Large intestine (tissue), 3 donors: ENCODE measurements around the gene SLC26A8. TPM values are rescaled to one million over a fixed set of nuclear protein-coding genes. Genes with fewer than 3 reads are reported as not detected.
A peak's percentile ranks its signal among the peaks of the same experiment; 100 is the strongest.

ENCODE experiments used
- DNase-seq, 2 donors: peaks; one replicate each; pipeline versions ENCODE4 v3.0.0 to v3.0.0-alpha.2; 2013
- H3K27ac ChIP-seq: one replicate; pipeline ENCODE4 v1.5.1; 2013; ENCODE audit warnings: low read length
- H3K27me3 ChIP-seq: 2 replicates; pipeline ENCODE4 v1.6.1; 2013; ENCODE audit warnings: low read length; ENCODE audit not compliant: control insufficient read depth, insufficient read depth
- H3K36me3 ChIP-seq: 2 replicates; pipeline ENCODE4 v1.6.1; 2013; ENCODE audit warnings: low read length; ENCODE audit not compliant: control insufficient read depth, insufficient read depth
- H3K4me1 ChIP-seq: one replicate; pipeline ENCODE4 v1.6.1; 2013; ENCODE audit warnings: low read length; ENCODE audit not compliant: control insufficient read depth, insufficient read depth
- H3K4me3 ChIP-seq: one replicate; pipeline ENCODE4 v1.5.1; 2013; ENCODE audit warnings: low read length
- H3K9me3 ChIP-seq: one replicate; pipeline ENCODE4 v1.6.1; 2013; ENCODE audit warnings: mild to moderate bottlenecking, low read depth, low read length, moderate library complexity; ENCODE audit not compliant: control insufficient read depth
- WGBS: methylation state at CpG from one replicate; pipeline ENCODE4 v1.1.5; 2013; ENCODE audit warnings: low lambda C conversion rate; ENCODE audit not compliant: insufficient coverage; 5-methylcytosine and 5-hydroxymethylcytosine counted together
- polyA plus RNA-seq: library from polyadenylated mRNA; unstranded; fragments of 120-200 nt; gene quantifications from one replicate; pipeline ENCODE4 v1.2.1, GENCODE V29; 2013

The SLC26A8 gene
- polyA plus RNA-seq, 1 donor, result 0.24 TPM

GRCh38 chr6:35973670-35974222, 50.7 kb downstream of the SLC26A8 start:
- 79% methylated on average over 4 of the region's 9 CpGs for WGBS
- Histone ChIP-seq H3K36me3 (no peaks in the 10 kb centered on the region), H3K4me1 (peaks cover 10% of the 10 kb centered on the region), H3K27me3 (no peaks in the 10 kb centered on the region), H3K27ac (peak overlapping the region; percentile 76), H3K9me3 (no peaks in the 10 kb centered on the region), H3K4me3 (no peak overlapping the region)
- peak; percentile 86 to 92 for DNase-seq

- Histone ChIP-seq H3K9me3 (no peaks in the 10 kb centered on the region), H3K27me3 (no peaks in the 10 kb centered on the region), H3K27ac (peak overlapping the region; percentile 63), H3K4me3 (no peak overlapping the region), H3K4me1 (peaks cover 13% of the 10 kb centered on the region), H3K36me3 (no peaks in the 10 kb centered on the region)
- WGBS, result 82% methylated on average over 3 of the region's 7 CpGs
- DNase-seq, result no peak
Observed at GRCh38 chr6:35972471-35973367, 51.7 kb downstream of the SLC26A8 start.

DNA sequence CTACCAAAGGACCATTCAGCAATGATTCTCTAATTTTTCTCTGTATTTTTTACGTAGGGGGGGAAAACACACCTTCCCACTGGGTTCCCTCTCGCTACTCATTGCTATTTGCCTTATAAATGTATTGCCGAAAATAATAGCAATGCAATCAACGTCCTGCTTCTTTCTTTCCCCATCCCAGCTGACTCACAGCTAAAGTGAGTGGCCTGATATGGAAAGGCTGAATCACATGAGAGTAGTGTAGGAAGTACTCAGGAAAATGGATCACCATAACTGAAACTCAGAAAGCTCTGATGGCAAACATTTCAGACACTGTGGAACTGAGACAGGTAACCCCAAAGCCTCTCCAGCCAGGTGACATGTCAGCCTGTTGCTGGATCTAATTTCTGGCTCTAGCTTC, 54.3 kb downstream of the SLC26A8 start:
- no peaks in the 10 kb centered on the region for H3K27me3 ChIP-seq
- DNase-seq, result no peak
- H3K27ac ChIP-seq, result no peak overlapping the region
- no peaks in the 10 kb centered on the region for H3K9me3 ChIP-seq
- H3K36me3 ChIP-seq, result no peaks in the 10 kb centered on the region
- peaks cover 17% of the 10 kb centered on the region for H3K4me1 ChIP-seq
- H3K4me3 ChIP-seq, result no peak overlapping the region
- 100% methylated on average over 2 of the region's 4 CpGs for WGBS

DNA sequence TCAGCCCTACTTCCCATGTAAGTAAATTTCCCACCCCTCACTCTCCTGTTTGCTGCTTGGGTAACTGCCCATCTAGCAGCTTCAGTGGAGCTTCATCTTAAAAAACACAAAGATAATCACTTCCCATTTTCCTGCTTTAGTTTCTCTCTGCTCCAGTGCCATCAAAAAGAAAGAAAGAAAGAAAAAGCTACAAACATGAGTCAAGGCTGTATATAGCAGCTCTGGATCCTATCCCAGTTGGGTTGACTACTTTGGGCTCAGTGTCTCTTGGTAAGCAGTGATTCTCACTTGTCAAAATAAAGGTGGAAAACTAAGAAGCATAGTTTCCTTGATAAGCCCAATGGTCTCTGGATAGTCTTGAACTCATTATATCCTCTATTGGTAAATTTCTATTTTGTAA, 54.8 kb downstream of the SLC26A8 start:
- H3K9me3 ChIP-seq, result no peaks in the 10 kb centered on the region
- H3K4me3 ChIP-seq, result no peak overlapping the region
- no peak for DNase-seq
- no peaks in the 10 kb centered on the region for H3K36me3 ChIP-seq
- H3K4me1 ChIP-seq, result peaks cover 17% of the 10 kb centered on the region
- H3K27ac ChIP-seq, result no peak overlapping the region
- no peaks in the 10 kb centered on the region for H3K27me3 ChIP-seq

- Histone ChIP-seq H3K36me3 (no peaks in the 10 kb centered on the region), H3K4me1 (peaks cover 17% of the 10 kb centered on the region), H3K4me3 (no peak overlapping the region), H3K9me3 (no peaks in the 10 kb centered on the region), H3K27me3 (no peaks in the 10 kb centered on the region), H3K27ac (no peak overlapping the region)
- no CpG with 5 or more reads among the region's 4 CpGs for WGBS
- DNase-seq, result no peak
Observed at GRCh38 chr6:35968821-35969220, 55.6 kb downstream of the SLC26A8 start.

DNA sequence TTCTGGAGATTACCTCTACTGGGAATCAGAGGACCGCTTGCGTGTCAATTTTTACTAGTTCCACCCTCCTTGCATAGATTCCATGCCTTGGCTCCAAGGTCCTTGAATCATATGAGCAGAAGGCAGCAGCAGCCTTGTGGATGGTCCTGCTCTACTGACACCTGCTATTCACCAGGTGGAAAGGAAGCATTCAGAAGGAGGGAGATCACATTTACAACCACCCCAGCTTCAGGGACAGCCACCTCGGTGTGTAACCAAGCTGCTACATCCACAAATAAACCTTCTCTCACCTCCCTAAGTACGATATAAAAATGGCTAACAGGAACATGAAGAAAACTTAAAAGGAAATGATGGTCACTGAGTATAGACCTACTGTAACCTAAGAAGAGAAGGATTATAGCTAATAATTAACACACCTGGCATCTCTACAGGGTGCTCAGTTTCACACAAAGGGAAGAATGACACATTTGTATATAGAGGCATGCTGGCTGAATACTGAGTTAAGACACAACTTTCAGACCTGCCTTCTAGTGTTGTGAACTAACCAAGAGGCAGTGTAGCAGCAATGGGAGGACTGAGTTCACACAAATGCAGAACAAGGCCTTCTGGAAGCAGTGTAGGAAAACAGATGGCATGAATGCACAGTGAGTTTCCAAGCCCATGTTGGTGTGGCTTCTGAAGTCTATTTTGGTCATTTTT, 57.2 kb downstream of the SLC26A8 start:
- Histone ChIP-seq H3K27ac (peak overlapping the region; percentile 83), H3K36me3 (no peaks in the 10 kb centered on the region), H3K9me3 (no peaks in the 10 kb centered on the region), H3K4me1 (peaks cover 13% of the 10 kb centered on the region), H3K27me3 (no peaks in the 10 kb centered on the region), H3K4me3 (no peak overlapping the region)
- 20% methylated on average over 1 of the region's 4 CpGs for WGBS
- peak; percentile 48 to 78 for DNase-seq

DNA sequence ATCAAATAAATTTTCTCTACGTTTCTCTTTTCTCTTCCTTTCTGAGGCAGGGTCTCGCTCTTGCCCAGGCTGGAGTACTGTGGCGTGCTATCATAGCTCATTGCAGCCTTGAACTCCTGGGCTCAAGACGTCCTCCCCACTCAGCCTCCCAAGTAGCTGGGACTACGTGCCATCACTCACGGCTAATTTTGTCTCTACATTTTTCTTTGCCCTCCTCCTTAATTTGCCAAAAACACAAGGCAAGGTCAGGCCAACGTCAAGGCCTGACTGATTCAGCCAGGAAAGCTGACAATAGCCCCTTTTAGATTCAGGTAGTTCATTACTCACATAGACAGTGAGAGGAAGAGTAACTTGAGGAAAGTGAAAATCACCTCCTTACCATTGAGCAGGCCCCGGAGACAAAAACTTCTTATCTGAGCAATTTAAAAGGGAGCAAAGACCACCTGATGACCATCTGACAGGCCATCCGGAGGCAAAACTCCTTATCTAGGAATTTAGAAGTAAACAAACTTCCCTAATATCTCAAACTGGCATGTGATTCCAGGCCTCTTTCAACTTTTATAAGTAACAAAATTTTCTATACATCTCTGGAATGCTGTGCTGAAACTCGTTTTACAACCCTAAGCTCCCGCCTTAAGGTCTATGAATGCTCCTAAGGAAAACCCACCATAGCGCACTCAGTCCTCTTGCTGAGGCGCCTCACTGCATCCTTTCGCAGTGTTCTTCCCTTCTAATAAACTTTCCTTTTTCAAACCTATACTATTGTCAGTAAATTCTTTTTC, 61.5 kb downstream of the SLC26A8 start:
- Histone ChIP-seq H3K4me1 (peaks cover 13% of the 10 kb centered on the region), H3K9me3 (no peaks in the 10 kb centered on the region), H3K27me3 (no peaks in the 10 kb centered on the region), H3K4me3 (no peak overlapping the region), H3K27ac (no peak overlapping the region), H3K36me3 (no peaks in the 10 kb centered on the region)
- no CpG with 5 or more reads among the region's 14 CpGs for WGBS
- DNase-seq, result no peak

DNA sequence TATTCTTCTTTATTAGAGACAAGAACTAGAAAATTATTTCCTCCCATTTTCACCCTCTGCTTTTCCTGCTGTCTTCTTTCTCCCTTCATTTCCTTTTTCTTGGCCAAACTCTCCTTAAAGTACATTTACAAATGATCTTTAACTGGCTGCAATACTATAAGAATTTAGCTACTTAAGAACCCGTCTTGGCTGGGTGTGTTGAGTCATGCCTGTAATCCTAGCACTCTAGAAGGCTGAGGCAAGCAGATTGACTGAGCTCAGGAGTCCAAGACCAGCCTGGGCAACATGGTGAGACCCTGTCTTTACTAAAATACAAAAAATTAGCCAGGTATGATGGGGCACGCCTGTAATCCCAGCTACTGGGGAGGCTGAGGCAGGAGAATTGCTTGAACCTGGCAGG, 64.3 kb downstream of the SLC26A8 start:
- peak overlapping the region; percentile 10 for H3K27ac ChIP-seq
- no peaks in the 10 kb centered on the region for H3K9me3 ChIP-seq
- peaks cover 6% of the 10 kb centered on the region for H3K4me1 ChIP-seq
- no peak overlapping the region for H3K4me3 ChIP-seq
- peak in 1 of 2 donors; percentile 35 for DNase-seq
- H3K36me3 ChIP-seq, result no peaks in the 10 kb centered on the region
- no CpG with 5 or more reads among the region's 2 CpGs for WGBS
- no peaks in the 10 kb centered on the region for H3K27me3 ChIP-seq

GRCh38 chr6:35955970-35956369, 68.5 kb downstream of the SLC26A8 start:
- Histone ChIP-seq H3K27me3 (no peaks in the 10 kb centered on the region), H3K4me3 (no peak overlapping the region), H3K36me3 (no peaks in the 10 kb centered on the region), H3K9me3 (no peaks in the 10 kb centered on the region), H3K4me1 (no peaks in the 10 kb centered on the region), H3K27ac (no peak overlapping the region)
- no CpG with 5 or more reads among the region's 4 CpGs for WGBS
- DNase-seq, result no peak

DNA sequence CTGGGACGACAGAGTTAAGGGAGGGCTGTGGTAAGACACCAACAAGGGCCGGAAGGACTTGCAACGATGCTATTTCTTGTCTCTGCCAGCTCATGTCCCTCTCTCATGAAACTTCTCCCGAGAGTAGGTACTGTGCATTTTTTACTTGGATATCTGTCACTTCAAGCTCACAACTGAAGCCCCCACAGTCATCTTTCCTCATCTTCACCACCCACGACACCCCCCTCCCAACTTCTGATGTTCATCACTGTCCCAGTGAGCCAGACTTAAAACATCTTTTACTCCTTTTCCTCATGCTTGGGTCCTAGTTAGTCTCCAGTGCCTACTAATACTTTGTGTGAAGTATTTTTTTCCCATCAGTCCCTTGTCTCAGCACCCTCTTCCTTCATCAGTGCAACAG, 68.9 kb downstream of the SLC26A8 start:
- 100% methylated on average over 1 of the region's 5 CpGs for WGBS
- H3K36me3 ChIP-seq, result no peaks in the 10 kb centered on the region
- H3K9me3 ChIP-seq, result no peaks in the 10 kb centered on the region
- no peak overlapping the region for H3K4me3 ChIP-seq
- H3K4me1 ChIP-seq, result no peaks in the 10 kb centered on the region
- no peaks in the 10 kb centered on the region for H3K27me3 ChIP-seq
- no peak for DNase-seq
- no peak overlapping the region for H3K27ac ChIP-seq
